Right hindlimb (tissue), 1 donor: ENCODE data around the gene TGIF1.
A peak's percentile ranks its signal among the peaks of the same experiment; 100 is the strongest.

Source experiments
- DNase-seq: peaks from one replicate; pipeline ENCODE4 v3.0.0-alpha.2; 2018

Gene TGIF1

DNA sequence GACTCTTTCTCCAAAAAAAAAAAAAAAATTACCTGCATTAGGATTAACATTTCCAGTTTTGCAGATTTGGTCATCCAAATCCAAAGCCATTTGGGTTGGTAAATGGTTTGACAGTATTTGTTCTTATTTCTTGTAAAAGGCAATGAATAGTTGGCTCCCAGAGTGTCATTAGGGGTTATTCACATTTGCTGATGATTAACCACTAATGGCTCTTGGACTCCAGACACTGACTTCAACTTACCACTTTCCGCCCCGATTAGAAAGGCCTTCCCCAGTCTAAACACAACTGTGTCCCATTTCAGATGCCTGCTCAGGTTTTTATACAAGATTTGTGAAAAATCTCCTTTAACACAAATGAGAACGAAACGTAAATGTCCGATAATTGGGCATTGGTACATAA, 9.6 kb upstream of the TGIF1 start:
- DNase-seq, result no peak

DNA sequence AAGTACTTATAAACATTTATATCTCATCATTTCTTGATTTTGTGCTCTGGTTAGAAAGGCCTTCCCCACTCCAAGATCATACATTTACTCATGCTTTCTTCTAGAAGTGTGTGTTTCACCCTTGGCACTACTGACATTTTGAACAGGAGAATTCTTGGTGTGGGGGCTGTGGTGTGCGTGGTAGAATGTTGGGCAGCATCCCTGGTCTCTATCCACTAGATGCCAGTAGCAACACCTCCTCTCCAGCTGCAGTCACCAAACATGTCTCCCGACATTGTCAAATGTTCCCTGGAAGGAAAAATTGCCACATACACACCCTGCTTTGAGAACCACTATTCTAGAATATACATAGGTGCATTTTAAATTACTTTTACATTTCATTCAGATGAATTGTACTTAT, 8.7 kb upstream of the TGIF1 start:
- no peak for DNase-seq

DNA sequence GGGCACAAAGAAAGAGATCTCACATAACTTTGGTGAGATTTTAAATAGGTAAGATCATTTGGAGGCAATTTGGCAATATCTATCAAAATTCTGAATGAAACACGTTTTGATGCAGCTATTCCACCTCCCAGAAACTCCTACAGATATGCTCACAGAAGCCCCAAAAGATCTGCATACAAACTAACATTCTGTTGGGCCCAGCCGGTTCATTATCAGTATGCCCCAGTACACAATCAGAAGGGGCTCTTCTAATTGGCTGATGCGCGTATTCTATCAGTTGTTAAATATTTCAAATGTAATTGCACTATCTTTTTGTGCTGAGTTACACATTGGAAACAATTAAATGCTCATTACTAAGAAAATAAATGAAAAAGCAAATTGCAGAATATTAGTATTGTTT, 7.1 kb upstream of the TGIF1 start:
- DNase-seq, result no peak

DNA sequence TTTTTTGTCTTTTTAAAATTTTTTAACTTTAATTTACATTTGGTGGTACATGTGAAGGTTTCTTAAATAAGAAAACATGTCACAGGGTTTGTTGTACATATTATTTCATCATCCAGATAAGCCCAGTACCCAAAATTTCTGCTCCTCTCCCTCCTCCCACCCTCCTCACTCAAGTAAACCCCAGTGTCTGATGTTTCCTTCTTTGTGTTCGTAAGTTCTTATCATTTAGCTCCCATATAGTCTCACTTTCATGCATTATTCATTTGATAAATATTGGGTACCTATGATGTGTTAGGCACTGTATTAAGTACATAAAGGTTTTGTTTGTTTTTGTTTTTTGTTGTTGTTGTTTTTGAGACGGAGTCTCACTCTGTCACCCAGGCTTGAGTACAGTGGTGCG, 5.7 kb upstream of the TGIF1 start:
- DNase-seq, result no peak

DNA sequence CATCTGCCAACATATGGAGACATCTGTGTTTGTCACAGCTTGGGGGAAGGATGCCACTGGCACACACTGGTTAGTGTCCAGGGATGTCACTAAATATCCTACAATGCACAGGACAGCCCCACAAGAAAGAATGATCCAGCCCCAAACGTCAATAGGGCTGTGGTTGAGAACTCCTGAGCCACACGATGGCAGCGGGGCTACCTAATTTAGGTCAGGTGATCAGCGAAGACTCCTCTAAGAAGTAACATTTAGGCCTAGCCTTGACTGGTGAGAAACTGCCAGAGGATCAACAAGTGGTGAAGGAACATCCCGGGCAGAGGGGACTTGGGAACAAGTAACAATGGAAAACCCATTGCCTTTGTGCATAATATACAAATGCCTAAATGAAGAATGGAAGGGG, 5.0 kb upstream of the TGIF1 start:
- DNase-seq, result no peak

DNA sequence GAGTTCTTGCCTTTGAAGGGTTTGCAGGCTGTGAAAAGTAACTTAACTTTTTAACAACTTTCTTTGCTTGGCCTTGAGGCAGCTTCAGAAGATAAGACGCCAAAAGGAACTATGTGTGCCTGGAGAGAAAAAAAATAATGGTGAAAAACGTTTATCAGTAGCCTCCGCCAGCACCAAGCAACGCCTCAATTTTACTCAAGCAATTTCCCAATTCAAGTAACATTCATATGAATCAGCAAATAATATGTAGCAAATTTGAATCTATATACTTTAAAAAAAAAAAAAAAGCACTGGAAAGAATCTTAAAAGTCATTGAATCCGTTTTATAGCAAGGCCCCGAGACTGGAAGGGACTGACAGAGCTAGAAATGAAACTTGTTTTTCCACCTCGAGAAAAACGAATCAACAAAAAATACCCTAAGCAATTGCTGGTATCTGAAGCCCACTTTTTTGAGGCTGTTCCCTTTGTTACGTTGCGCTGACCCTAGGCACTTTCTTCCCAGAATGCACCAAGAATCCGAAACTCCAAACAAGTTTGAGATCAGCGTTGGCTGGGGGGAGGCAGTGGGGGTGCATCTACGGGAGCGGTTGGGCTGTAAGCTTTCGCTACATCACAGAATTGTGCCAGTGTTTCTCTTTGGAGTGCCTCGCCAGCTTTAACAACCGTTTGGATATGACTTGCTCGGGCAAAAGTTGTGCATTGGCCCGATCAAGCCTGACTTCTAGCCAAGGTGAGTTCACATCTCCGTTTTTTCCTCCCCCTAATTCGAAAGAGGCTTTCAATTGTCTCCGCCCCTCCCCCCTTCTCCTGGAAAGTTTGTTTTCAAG, 2.7 kb upstream of the TGIF1 start:
- peak; percentile 87 for DNase-seq

DNA sequence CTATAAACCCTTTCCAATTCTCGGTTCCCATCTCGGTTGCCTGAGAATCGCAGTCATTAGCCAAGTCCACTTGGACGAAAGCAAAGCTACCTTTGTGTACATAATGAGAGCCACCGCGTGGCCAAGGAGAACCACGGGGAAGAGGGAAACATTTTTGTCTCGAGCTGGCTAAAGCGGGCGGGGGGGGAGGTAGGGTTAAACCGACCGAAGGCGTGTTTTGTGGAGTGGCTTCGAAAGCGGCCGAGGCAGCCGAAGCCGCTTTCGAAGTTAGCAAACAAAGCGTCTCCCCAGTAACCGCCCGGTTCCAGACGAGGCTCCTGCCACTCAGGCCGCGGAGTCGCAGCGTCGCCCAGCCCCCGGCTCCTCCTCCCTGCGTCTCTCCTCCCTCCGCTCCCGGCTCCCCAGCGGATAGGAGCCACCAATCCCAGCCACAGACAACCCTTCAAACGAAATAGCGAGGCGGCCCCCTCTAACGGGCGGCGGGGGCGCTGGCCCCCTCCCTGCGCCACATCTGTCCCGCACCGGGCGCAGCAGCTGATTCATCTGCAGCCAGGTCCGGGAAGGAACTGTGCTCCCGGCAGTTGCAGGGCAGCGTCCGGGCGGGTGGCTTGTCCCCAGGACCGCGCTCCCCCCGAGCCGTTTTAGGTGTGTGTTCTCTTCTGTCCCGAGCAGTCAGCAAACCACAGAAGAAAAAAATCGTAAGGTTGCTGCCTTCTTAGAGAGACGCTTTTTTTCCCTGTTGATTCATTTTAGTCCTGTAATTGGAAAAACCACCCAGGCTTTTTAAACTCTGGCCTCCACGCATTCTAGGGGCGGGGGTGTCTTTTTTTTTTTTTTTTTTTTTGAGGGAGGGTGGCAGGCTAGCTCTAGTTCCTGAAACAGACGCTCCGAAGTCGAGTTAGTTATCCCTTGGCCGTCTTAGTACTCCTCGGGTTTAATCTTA, 1.8 kb upstream of the TGIF1 start:
- peak; percentile 99 for DNase-seq

DNA sequence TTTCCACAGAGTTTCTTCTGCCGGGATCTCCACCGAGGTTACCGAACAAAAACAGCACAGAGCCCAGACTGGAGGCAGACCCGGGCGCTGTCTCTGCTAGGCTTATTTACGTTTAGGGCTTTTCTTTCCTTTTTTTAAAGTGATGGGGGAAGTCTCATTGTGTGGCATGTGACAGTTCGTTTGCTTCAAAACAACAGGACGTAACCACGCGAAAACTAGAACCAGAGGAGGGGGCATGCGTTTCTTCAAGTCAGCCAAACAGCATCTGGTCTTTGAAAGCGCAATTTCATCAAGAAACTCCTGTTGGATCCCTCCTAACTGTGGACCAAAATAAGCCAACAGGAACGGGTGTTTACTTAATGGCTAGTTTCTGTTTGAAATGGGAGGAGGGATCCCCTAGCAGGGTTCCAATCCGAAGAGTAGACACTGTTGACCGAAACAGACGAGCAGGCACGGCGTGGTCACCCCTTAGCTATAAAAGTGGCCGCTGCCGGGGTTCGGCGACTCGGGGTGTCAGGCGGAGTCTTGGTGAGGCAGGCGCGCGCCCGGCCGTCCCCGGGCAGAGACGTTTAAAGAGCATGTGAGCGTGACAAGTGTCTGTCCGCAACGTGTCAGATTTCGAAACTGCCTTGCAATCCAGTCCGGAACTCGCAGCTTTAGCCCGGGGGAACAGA, 997 bp upstream of the TGIF1 start:
- no peak for DNase-seq

DNA sequence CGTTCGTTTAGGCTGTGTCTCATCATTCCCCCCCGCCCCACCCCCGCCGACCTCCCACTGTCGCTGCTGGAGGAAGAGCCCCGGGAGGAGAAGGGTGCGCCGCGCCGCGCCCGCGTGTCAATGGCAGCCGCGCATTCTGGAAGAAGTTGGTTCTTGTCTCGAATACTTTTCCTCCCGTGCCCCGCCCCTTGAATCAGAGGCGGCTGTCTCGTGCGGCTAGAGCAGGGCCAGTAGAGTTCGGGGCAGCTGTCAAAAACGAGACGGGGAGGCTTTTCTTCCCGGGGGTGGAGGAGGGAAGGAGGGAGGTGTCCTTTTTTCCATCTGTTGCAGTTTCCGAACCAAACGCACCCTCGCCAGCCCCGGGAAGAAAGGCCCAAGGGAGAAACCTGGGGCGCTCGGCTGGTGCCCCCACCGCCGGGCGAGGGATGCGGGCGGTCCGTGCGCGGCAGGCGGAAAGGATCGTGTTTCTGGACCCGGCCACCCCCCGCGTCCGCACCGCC, 410 bp upstream of the TGIF1 start:
- peak; percentile 91 for DNase-seq

DNA sequence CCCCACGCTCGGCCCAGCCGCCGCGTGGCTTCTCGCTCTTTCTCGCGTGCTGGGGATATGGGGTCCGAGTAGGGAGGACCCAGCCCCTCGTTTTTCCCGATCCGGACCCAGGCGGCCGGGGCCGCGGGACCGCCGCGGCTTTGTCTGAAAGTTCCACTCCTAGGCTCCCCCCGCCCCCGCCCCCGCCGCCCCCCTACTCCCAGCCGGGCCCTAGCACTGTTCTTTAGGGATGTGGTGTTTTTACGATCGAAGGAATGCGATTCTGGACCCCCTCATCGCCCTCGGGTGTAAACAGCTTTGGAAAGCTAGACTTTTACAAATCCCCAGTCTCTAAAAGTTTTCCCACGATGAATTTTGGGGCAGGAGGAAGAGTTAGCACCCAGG, 819 bp downstream of the TGIF1 start:
- no peak for DNase-seq

DNA sequence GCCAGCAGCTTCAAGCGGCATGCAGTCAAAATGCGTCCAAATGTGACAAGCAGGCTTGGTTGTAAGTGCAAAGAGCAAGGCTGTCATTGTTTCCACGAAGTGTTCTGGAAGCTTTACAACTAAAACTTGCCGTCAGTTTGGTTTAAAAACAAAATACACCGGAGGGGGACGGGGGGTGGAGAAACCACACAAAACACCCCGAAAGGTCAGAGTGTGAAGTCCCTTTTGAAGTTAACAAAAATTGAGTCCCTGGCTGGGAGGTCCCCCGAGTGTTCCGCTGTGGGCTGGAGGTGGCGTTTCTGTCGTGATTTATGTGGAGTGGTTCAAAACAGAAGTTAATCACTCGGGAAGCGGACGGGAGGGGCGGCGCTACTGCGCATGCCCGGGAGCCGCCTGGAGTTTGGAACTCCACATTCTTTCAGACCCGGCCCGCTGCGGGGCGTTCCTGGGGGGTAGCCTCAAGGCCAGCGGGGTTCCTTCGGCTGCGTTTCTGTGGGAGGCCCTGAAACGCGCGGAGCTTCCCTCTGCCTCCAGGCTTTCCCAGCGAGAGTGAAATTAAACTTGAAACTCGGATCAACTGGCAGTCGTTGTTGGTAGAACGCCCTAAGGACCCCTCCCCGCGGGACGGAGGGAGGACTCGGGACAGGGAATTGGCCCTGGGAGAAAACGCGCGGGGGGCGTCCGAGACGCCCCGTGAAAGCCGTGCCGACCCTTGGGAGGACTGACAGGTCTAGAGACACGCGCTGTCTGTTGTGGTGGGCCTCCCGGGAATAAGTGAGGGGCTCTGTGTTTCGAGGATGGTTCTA, 1.4 kb downstream of the TGIF1 start:
- peak; percentile 96 for DNase-seq

DNA sequence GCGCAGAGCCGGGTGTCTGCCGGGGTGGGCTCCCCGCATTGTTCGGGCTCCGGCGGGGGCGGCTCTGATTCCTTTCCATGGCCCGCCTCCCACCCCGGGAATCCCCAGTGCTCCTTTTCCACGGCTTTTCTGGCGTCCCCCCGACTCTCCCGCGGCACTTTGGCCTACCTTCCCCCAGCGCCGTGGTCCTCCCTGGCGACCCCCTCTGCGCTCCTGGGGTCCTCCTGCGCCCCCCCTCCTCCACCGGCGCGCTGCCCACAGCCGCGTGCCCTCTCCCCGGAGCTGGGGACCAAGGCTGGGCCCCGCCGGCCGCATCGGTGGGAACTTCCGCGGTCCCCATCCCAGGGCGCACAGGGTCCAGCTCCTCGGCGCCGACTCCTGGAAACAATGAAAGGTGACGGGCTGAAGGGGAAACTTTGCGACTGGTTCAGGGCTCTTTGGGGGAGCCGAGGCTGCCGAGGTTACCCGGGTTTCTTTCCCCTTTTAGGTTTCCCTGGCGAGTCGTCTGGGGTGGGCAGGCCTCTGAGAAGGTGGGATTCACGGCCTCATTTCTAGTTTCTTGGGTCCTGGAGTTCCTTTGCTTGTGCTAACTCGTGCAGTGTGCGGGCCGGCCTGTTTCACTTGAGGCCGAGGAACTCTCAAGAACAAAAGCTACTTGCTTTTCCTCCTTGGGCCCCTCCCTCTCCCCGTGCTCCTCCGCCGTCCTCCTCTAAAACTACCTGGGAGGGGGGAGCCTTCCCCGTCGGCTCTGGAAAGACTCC, 2.2 kb downstream of the TGIF1 start:
- DNase-seq, result peak; percentile 61

DNA sequence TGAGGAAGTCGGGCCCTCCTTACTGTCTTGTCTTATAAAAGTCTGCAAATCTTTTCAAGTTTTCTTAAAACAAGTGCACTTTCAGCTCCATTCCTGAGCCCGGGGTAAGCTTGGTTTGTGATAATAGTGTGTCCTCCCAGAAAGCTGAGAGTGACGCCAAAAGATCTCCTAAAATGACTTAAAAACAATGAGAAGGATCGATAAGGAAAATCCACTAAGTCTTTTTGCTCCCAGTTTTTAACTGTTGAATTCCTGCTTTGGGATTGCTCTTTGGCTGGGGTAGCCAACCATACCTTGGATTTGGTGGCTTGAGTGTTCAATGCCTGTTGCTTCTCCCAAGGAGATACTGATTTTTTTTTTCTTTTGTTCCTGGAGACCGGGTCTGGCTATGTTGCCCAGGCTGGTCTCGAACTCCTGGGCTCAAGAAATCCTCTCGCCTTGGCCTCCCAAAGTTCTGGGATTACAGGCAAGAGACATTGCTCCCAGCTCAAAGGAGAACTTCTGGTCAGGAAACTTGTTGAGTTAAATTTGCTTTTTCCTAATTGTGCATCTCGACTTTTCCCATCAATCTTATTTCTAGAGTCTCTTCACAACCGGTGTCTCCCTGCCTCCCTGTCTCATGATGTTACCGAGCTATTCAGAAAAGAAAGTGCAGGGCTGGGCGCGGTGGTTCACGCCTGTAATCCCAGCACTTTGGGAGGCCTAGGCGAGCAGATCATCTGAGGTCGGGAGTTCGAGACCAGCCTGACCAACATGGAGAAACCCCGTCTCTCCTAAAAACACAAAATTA, 3.0 kb downstream of the TGIF1 start:
- DNase-seq, result no peak

DNA sequence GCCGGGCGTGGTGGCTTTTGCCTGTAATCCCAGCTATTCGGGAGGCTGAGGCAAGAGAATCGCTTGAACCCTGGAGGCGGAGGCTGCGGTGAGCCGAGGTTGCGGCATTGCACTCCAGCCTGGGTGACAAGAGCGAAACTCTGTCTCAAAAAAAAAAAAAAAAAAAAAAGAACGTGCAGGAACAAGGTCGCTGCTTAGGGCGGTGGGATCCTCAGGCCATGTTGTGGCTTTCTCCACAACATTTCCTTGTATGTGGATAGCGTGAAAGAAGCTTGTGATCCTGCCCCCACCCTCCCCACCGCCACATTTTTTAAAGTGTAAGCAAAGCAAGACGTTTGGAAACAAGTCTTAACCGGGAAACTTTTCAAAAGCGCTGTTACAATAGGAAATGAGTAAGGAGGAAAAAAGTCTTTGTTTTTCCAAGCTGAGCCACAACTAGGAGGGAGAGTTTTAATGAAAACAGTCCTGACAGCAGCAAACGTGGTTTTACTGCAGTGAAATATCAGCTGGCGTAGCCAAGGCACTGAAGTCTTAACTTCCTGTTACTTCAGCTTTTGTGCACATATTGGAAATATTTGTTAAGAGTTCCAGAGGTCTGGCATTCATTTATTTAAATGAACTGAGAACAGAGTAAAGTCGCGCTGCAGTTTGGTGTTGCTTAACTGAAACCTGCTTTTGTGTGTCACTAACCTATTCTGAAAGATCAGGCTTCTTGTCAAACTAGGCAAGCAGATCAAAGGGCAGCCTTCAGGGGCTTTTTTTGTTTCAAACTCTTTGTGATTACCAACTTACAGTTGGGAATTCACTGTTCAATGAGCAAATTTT, 3.8 kb downstream of the TGIF1 start:
- peak; percentile 69 for DNase-seq

DNA sequence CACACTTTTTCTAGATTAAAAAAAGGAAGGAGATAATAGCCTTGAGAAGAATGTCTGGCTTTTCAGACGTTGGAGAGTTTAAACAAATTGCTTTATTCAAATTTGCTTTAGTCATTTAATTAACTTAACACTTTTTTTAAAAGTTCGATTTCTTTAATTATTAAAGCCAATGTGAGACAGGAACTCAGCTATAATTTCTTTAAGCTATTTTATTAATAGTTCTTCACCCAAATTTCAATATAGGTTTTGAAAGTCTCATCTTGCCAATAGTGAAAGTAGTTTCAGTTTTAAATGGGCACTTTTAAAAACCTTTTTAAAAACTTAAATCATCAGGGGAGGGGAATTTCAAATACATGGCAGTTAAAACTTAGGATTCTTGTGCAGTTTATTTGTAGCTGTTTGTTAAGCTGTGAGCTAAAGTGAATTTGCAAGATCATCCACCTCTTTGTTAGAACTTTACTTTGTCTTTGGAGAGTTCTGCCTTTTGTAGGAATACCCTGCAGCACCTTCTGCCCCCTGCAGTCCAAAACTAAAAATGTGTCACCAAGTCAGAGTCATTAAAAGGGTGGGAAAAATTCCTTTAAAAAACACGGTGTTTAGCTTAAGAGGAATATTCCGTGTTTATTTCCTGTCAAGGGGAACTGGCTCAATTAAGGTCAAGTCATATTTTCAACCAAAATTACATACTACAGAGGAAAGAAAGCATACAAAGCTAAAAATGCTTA, 4.6 kb downstream of the TGIF1 start:
- peak; percentile 39 for DNase-seq

DNA sequence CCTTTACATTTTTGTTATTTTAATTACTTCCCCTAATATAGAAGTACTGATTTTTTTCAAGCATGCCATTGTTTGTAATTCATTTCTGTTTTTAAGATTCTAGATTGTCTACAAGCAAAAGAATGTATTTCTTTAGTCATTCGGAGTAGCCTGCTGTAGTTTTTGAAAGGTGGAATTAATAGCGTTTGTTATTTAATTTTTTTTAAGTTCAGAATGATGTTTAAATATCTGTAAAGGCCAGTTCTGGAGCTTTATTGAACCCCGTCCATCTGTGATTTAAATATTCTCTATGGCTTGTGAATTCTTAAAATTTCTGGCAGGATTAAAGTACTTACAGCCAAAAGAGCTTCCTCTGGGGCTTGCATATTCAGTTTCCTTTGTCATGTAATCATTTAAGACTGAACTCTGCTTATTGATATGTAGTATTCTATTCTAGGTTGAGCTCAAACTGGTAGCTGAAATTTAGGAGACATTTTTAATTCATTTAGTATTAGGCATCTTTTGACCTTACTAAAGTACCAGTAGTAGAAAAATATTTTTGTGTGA, 5.2 kb downstream of the TGIF1 start:
- no peak for DNase-seq

DNA sequence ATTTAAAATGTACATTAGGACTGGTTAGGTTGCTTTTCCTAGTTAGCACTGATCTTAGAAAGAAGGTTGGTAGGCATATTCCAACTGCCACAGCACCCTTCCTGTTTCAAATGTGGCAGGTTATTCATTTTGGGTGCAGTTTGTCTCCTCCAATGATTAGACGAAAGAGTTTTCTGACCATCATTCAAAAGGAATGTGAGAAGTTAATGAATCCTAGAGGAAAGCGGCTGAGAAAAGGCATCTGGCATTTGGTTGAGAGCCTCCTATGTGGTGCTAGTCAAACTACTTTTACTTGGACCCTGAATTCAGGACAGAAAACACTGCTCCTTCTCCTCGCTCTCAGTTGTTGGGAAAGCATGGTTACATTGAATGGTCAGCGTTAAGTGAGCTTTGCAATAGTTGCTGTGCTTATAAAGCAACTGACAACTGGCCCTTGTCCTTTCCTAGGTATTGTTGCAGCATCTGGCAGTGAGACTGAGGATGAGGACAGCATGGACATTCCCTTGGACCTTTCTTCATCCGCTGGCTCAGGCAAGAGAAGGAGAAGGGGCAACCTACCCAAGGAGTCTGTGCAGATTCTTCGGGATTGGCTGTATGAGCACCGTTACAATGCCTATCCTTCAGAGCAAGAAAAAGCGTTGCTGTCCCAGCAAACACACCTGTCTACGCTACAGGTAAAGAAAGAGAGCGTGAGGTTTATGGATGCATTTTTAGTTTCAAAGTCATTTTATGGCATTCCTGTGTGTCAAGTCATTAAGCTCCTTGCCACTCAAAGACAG, 6.1 kb downstream of the TGIF1 start:
- no peak for DNase-seq

DNA sequence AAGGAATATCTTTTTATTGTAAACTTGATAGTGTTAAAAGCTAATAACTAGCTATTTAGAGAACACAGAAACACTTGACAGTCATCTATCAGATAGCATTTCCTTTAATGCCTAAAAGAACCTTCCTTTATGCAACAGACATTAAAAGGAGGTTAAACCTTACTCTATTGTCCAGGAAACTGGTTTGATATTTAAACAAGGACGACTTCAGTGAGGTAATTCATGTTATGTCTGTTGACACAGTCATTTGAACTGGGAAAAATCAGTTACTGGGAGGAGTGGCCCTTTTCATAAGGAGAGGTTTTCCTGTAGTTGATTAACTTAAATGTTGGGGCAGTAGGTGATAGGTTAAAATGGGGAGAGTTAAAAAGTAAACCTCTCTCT, 6.7 kb downstream of the TGIF1 start:
- no peak for DNase-seq
